ENCODE results near the gene SURF2. TPM values are rescaled to one million over a fixed set of nuclear protein-coding genes. Genes with fewer than 3 reads are reported as not detected.

SURF2 gene
- total RNA-seq, 6 donors from 2014 or later: 18.1 to 31.5 (median 21.7) TPM

DNA sequence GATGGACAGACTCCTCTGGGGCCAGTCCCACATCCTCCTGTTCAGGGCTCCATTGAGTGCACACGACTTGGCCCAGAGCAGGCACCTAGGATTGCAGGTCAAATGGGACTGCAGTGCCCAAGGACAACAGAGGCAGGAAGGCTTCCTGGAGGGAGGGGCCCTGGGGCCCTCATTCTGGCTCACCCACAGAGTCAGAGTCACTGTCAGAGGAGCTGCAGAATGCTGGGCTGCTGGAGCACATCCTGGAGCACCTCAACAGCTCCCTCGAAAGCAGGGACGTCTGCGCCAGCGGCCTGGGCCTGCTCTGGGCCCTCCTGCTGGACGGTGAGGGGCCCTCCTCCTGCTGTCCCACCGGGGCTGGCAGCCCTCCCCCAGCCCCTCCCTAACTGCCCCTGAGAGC is 46.3 kb downstream of the SURF2 start:
- TF ChIP-seq POLR2A (IDR thresholded peaks at IDR 0.05) (no peak), POLR2AphosphoS5 (IDR thresholded peaks at IDR 0.05) (no peak), EP300 (IDR thresholded peaks at IDR 0.05) (no peak)
- TF ChIP-seq, protein P1, sequence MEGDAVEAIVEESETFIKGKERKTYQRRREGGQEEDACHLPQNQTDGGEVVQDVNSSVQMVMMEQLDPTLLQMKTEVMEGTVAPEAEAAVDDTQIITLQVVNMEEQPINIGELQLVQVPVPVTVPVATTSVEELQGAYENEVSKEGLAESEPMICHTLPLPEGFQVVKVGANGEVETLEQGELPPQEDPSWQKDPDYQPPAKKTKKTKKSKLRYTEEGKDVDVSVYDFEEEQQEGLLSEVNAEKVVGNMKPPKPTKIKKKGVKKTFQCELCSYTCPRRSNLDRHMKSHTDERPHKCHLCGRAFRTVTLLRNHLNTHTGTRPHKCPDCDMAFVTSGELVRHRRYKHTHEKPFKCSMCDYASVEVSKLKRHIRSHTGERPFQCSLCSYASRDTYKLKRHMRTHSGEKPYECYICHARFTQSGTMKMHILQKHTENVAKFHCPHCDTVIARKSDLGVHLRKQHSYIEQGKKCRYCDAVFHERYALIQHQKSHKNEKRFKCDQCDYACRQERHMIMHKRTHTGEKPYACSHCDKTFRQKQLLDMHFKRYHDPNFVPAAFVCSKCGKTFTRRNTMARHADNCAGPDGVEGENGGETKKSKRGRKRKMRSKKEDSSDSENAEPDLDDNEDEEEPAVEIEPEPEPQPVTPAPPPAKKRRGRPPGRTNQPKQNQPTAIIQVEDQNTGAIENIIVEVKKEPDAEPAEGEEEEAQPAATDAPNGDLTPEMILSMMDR (IDR thresholded peaks at IDR 0.05): no peak
- H3K36me3 ChIP-seq: peaks cover 6 to 34% (median 26%) of the 10 kb centered on the region in 4 donors
- ATAC-seq (ENCODE audit: low FRiP score in 2 of 2): no peak

GRCh38 chr9:133403766-133404453 is 47.6 kb downstream of the SURF2 start:
- H3K36me3 ChIP-seq: peaks cover 12 to 46% (median 35%) of the 10 kb centered on the region in 4 donors
- peak in 1 of 2 donors; percentile 47 for ATAC-seq (ENCODE audit: low FRiP score in 2 of 2)

More for the DNA sequence above, 46.3 kb downstream of the SURF2 start:
- no peak overlapping the region for H3K4me3 ChIP-seq
- H3K4me1 ChIP-seq: no peaks in the 10 kb centered on the region
- 75% methylated on average over 5 of the region's 7 CpGs; no CpG with 5 or more reads in 1 of the 2 donors for whole genome bisulfite sequencing, 2 donors
- no peak overlapping the region for H3K27ac ChIP-seq
- no peak for DNase-seq
- H3K27me3 ChIP-seq: no peaks in the 10 kb centered on the region
- no peaks in the 10 kb centered on the region for H3K9me3 ChIP-seq

GRCh38 chr9:133404454-133405002 is 48.2 kb downstream of the SURF2 start:
- TF ChIP-seq EP300 (IDR thresholded peaks at IDR 0.05): no peak
- TF ChIP-seq POLR2A (IDR thresholded peaks at IDR 0.05): no peak
- TF ChIP-seq POLR2AphosphoS5 (IDR thresholded peaks at IDR 0.05): no peak
- TF ChIP-seq, protein P1 (IDR thresholded peaks at IDR 0.05): no peak
- Histone ChIP-seq H3K36me3 (peaks cover 12 to 52% (median 39%) of the 10 kb centered on the region in 4 donors), H3K27me3 (no peaks in the 10 kb centered on the region), H3K9me3 (no peaks in the 10 kb centered on the region), H3K4me3 (no peak overlapping the region), H3K4me1 (no peaks in the 10 kb centered on the region), H3K27ac (no peak overlapping the region)
- WGBS, 2 donors: 92 to 96% methylated on average over 12 of the region's 12 CpGs
- DNase-seq (no peak), ATAC-seq (ENCODE audit: low FRiP score in 2 of 2) (no peak)

More at GRCh38 chr9:133403766-133404453, 47.6 kb downstream of the SURF2 start:
- H3K4me3 ChIP-seq: no peak overlapping the region
- H3K4me1 ChIP-seq: no peaks in the 10 kb centered on the region
- WGBS, 2 donors: 71 to 79% methylated on average over 12 to 16 of the region's 16 CpGs
- H3K9me3 ChIP-seq: no peaks in the 10 kb centered on the region
- H3K27me3 ChIP-seq: no peaks in the 10 kb centered on the region
- TF ChIP-seq, protein P1 (IDR thresholded peaks at IDR 0.05): peak; percentile 45 to 73 (median 58)
- TF ChIP-seq POLR2A (IDR thresholded peaks at IDR 0.05): no peak
- TF ChIP-seq POLR2AphosphoS5 (IDR thresholded peaks at IDR 0.05): no peak
- H3K27ac ChIP-seq: no peak overlapping the region
- DNase-seq: peak in 1 of 2 donors; percentile 71

- Histone ChIP-seq H3K27me3 (no peaks in the 10 kb centered on the region), H3K9me3 (no peaks in the 10 kb centered on the region), H3K36me3 (peaks cover 17 to 64% (median 52%) of the 10 kb centered on the region in 4 donors), H3K4me1 (no peaks in the 10 kb centered on the region), H3K27ac (no peak overlapping the region), H3K4me3 (no peak overlapping the region)
- DNase-seq (no peak), ATAC-seq (ENCODE audit: low FRiP score in 2 of 2) (peak in 1 of 2 donors; percentile 53)
- 80 to 81% methylated on average over 14 to 19 of the region's 19 CpGs for WGBS, 2 donors
- TF ChIP-seq, protein P1 (IDR thresholded peaks at IDR 0.05): no peak
- TF ChIP-seq EP300 (IDR thresholded peaks at IDR 0.05): no peak
- no peak for TF ChIP-seq POLR2A (IDR thresholded peaks at IDR 0.05)
- no peak for TF ChIP-seq POLR2AphosphoS5 (IDR thresholded peaks at IDR 0.05)
Measured at GRCh38 chr9:133405508-133406438, 49.4 kb downstream of the SURF2 start.

All from upper lobe of left lung (tissue), 6 donors.